Activated CD4-positive, CD25-positive, alpha-beta regulatory T cell treated with anti-CD3 and anti-CD28 coated beads, Interleukin-2, amount 50 U/mL, for 24 hours (primary cell): Measurements from ENCODE around the gene NME7.
"Not testable (repeated sequence)": the region's sequence is repeated elsewhere in the genome, so short reads cannot be mapped to it uniquely, and the experiment has no call there.

Source experiments
- ATAC-seq, 2 donors: fragments of 150-1000 bp; cut with Tn5 transposase; one replicate each; pipeline ENCODE4 v1.10.0; 2021; ENCODE audit warnings: mild to moderate bottlenecking in 1 of 2, moderate library complexity in 1 of 2

The NME7 gene

GRCh38 chr1:169149555-169150286 lies 217.9 kb downstream of the NME7 start:
- no peak for ATAC-seq

GRCh38 chr1:169148472-169149252 lies 218.9 kb downstream of the NME7 start:
- no peak for ATAC-seq

- ATAC-seq = no peak
Observed at GRCh38 chr1:169146576-169147214, 220.9 kb downstream of the NME7 start.

GRCh38 chr1:169144941-169145626 lies 222.5 kb downstream of the NME7 start:
- ATAC-seq = no peak

- no peak for ATAC-seq
Observed at GRCh38 chr1:169143984-169144383, 223.6 kb downstream of the NME7 start.

GRCh38 chr1:169143346-169143745 lies 224.3 kb downstream of the NME7 start:
- ATAC-seq = no peak

- no peak for ATAC-seq
Observed at GRCh38 chr1:169142129-169142528, 225.5 kb downstream of the NME7 start.

- ATAC-seq = no peak
Observed at GRCh38 chr1:169141356-169141755, 226.2 kb downstream of the NME7 start.

GRCh38 chr1:169138866-169139670 lies 228.5 kb downstream of the NME7 start:
- peak; percentile 95 to 96 for ATAC-seq

GRCh38 chr1:169137357-169137756 lies 230.2 kb downstream of the NME7 start:
- no peak for ATAC-seq

GRCh38 chr1:169133801-169134502 lies 233.6 kb downstream of the NME7 start:
- ATAC-seq = no peak

- ATAC-seq = no peak
Observed at GRCh38 chr1:169133228-169133576, 234.4 kb downstream of the NME7 start.

- ATAC-seq = no peak
Observed at GRCh38 chr1:169132512-169133227, 234.9 kb downstream of the NME7 start.

- ATAC-seq = no peak
Observed at GRCh38 chr1:169130683-169131082, 236.9 kb downstream of the NME7 start.

GRCh38 chr1:169129109-169129784 lies 238.3 kb downstream of the NME7 start:
- ATAC-seq = peak; percentile 55 to 66

GRCh38 chr1:169128562-169128961 lies 239.0 kb downstream of the NME7 start:
- ATAC-seq = peak; percentile 76 to 86

- no peak for ATAC-seq
Observed at GRCh38 chr1:169127305-169127704, 240.3 kb downstream of the NME7 start.

- ATAC-seq = no peak
Observed at GRCh38 chr1:169126335-169126734, 241.3 kb downstream of the NME7 start.

GRCh38 chr1:169125597-169125996 lies 242.0 kb downstream of the NME7 start:
- not testable (repeated sequence) for ATAC-seq

- ATAC-seq = no peak
Observed at GRCh38 chr1:169124459-169124858, 243.1 kb downstream of the NME7 start.
